Fibroblast of the aortic adventitia (primary cell): Measurements from ENCODE around the gene KIF26B. TPM values are rescaled to one million over a fixed set of nuclear protein-coding genes. Genes with fewer than 3 reads are reported as not detected.
"Not testable (repeated sequence)": the region's sequence is repeated elsewhere in the genome, so short reads cannot be mapped to it uniquely, and the experiment has no call there.

Experiments used
- DNase-seq: peaks from one replicate; pipeline ENCODE4 v3.0.0-alpha.2; 2010; ENCODE audit warnings: low read depth
- H3K4me3 ChIP-seq: 2 replicates; pipeline ENCODE4 v1.5.1; 2011; ENCODE audit warnings: low read depth, mild to moderate bottlenecking, control low read depth, low read length, moderate library complexity
- CTCF ChIP-seq: IDR thresholded peaks from 2 replicates; pipeline ENCODE4 v1.5.1; 2011; ENCODE audit warnings: mild to moderate bottlenecking, low read length, control low read depth, inconsistent platforms; ENCODE audit not compliant: insufficient read depth
- total RNA-seq: library from RNA; depleted of rRNA; stranded (reverse); fragments of >200 nt; gene quantifications from 2 replicates; pipeline ENCODE4 v1.2.3, GENCODE V29; 2012; ENCODE audit warnings: low replicate concordance

KIF26B gene
- total RNA-seq, 1 donor: 4.6 TPM

GRCh38 chr1:245691897-245692296 lies 537.1 kb downstream of the KIF26B start:
- no peak overlapping the region for H3K4me3 ChIP-seq
- TF ChIP-seq CTCF: no peak
- DNase-seq: no peak

GRCh38 chr1:245692318-245692717 lies 537.5 kb downstream of the KIF26B start:
- DNase-seq: no peak
- H3K4me3 ChIP-seq: no peak overlapping the region
- TF ChIP-seq CTCF: no peak

GRCh38 chr1:245693116-245693793 lies 538.5 kb downstream of the KIF26B start:
- DNase-seq: no peak
- TF ChIP-seq CTCF: no peak
- H3K4me3 ChIP-seq: no peak overlapping the region

- no peak for TF ChIP-seq CTCF
- no peak for DNase-seq
- H3K4me3 ChIP-seq: no peak overlapping the region
These were observed 539.4 kb downstream of the KIF26B start for GRCh38 chr1:245693941-245694752.

GRCh38 chr1:245694753-245695195 lies 540.0 kb downstream of the KIF26B start:
- no peak overlapping the region for H3K4me3 ChIP-seq
- DNase-seq: no peak
- TF ChIP-seq CTCF: no peak

GRCh38 chr1:245695211-245695610 lies 540.4 kb downstream of the KIF26B start:
- DNase-seq: no peak
- no peak overlapping the region for H3K4me3 ChIP-seq
- no peak for TF ChIP-seq CTCF

- H3K4me3 ChIP-seq, DNase-seq: not testable (repeated sequence)
These were observed 540.9 kb downstream of the KIF26B start for GRCh38 chr1:245695701-245696100.
